HG02870 (cell line): Measurements from ENCODE around the gene POF1B.
"Not testable (repeated sequence)": the region's sequence is repeated elsewhere in the genome, so short reads cannot be mapped to it uniquely, and the experiment has no call there.

Experiments
- ATAC-seq: cut with Tn5 transposase; IDR thresholded peaks from one replicate; pipeline ENCODE4 v1.9.1; 2021; ENCODE audit warnings: mild to moderate bottlenecking, moderate library complexity; ENCODE audit not compliant: unreplicated experiment

Gene POF1B, protein sequence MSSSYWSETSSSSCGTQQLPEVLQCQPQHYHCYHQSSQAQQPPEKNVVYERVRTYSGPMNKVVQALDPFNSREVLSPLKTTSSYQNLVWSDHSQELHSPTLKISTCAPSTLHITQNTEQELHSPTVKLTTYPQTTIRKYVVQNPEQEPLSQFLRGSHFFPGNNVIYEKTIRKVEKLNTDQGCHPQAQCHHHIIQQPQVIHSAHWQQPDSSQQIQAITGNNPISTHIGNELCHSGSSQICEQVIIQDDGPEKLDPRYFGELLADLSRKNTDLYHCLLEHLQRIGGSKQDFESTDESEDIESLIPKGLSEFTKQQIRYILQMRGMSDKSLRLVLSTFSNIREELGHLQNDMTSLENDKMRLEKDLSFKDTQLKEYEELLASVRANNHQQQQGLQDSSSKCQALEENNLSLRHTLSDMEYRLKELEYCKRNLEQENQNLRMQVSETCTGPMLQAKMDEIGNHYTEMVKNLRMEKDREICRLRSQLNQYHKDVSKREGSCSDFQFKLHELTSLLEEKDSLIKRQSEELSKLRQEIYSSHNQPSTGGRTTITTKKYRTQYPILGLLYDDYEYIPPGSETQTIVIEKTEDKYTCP

DNA sequence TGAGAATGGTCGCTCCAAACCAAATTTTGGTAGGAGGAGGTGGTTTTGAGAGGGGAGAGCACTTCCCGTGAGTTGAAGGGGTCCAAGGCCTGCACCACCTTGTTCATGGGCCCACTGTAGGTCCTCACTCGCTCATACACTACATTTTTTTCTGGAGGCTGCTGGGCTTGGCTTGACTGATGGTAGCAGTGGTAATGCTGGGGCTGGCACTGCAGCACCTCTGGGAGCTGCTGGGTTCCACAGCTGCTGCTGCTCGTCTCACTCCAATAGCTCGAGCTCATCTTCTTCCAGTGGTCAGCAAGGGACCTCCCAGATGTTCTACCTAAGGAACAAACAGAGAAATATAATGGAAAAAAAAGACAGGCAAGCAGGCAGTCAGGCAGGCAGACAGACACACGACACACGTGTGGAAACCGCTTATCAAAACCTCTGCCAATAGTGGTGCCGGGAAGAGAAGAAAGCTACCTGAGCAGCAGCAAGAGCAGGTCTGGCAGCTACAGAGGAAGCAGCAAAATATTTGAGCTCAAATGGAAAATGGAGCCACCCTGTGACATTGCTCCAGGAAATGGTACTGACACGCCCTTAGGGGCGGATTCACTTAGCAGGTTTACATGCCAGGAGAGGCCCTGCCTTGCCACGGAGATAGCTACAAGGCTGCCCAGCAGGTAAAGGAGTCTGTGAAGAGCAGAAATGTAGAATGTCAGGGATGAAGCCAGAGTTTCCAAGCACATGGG, at the start of gene POF1B:
Gene POF1B (minus strand): TSS at position 492 of the 734 bp plus-strand sequence. CDS start 211 bp downstream, at position 281.
- ATAC-seq, result no peak

DNA sequence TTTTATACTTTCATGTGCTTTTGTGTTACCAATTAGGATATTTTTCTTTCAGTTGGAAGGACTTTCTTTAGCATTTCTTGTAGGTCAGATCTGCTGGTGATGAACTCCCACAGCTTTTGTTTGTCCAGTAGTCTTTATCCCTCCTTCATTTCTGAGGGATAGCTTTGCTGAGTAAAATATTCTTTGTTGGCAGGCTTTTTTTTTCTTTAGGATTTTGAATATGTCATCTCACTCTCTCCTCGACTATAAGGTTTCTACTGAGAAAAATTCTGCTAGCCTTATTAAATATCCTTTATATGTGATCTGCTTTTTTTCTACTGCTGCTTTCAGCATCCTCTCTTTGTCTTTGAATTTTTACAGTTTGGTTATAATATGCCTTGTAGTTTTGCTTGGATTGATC, 49.6 kb upstream of the POF1B start:
- no peak for ATAC-seq

DNA sequence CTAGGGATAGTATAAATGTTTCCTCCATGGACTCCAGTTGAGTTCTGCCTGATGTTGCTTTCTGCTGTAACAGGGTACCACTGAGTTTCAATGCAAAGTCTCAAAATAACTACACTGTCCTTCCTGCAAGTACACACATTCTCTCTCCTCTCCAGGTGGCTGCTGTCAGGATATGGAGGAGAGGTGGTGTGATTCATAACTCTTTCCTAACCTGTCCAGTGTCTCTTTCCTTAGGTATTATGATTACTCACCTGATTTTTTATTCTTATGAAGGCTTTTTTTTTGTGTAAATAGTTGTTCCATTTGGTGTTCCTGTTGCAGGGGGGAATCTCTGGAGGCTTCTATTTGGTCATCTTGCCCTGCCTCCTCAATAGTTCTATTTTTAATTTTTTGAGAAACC, 39.8 kb upstream of the POF1B start:
- no peak for ATAC-seq

DNA sequence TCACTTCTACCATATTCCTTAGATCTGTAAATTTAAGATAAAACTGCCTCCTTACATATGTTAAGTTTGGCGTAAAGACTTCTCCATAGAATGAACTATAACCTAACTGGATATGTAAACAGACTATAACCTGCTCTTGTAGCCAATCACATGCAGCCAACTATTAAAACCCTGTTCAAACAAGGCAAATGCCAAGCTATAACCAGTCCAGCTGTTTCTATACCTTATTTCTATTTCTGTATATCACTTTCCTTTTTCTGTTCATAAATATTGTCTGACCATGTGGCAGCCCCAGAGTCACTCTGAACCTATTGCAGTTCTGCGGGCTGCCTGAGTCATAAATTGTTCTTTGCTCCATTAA, 12.4 kb upstream of the POF1B start:
- ATAC-seq, result no peak

DNA sequence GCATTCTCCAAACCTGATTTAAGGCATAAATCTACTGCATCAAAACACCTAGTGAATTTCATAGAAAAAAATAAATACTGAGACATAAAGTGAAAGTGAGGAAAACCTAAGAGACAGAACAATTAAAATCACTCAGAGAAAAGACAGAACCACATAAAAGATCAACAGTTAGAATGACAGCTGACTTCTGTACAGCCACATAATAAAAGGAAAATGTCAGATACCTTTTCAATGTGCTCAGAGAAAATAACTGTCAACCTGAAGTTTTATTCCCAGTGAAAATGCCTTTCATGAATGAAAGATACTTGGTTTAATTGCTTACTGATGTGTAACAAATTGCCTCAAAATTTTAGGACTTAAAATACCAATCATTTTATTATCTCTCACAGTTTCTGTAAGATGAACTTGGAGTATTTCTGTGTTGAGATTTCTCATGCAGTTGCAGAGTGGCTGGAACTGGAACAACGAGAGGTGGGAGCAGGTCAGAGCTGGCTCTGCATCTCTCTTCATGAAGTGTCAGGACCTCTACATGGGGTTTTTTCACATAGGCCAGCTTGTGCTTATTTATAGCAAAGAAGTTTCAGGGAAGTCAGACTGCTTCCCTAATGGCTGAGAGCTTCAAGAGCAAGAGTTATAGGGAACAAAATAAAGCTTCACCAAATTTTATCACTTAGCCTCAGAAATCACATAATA, 11.9 kb upstream of the POF1B start:
- ATAC-seq, result no peak

DNA sequence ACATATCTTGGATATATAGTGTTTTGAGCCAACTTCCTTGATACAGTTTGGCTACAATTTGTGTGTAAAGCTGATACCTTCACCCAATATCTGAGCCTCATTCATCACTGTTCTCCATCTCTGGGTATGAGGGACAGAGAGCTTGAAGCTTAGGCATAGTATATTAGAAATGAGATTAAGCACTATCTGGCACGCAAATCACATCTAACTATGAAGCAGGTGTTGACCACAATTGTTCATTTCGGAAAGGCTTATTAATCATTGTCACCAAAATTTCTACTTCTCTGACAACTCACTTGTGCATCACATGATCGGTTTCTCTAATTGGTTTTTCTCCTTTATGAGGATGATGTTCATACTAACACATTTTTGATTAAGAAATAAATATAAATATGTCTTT, 2.1 kb upstream of the POF1B start:
- no peak for ATAC-seq

DNA sequence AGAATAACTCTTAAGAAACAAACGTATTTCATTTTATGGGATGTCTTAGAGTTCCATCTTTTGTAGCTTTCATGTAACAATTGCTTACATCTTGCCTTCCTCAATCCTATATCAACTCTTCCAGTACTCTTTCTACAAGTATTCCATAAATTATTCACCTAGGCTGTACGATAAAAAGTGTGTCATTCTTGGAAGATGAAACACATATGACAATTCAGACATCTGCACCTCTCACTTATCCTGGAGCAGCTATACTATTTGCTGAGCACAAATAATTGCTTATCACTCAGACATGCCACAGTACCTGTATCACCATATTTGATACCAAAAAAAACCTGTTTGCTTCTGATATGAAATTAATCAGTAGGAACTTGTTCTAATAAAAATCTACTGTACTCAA, 1.0 kb downstream of the POF1B start:
- no peak for ATAC-seq

DNA sequence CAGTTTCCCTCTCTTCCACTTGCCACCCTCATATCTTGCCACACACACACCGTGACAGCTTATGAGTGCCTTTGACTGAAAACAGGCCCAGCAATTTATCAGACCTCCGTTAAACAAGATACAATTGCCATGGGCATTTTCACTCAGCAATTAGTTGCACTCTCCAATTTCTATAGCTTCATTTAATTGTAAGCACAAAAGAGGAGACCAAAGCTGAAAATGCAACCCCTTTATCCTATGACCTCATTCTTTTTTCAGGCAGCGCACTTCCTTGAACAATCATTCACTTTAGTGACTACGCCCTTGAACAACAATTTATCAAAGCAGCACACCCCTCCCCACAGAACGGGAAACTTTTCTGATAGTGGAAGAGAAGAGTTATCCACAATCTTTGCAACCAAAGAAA, 4.1 kb downstream of the POF1B start:
- no peak for ATAC-seq

DNA sequence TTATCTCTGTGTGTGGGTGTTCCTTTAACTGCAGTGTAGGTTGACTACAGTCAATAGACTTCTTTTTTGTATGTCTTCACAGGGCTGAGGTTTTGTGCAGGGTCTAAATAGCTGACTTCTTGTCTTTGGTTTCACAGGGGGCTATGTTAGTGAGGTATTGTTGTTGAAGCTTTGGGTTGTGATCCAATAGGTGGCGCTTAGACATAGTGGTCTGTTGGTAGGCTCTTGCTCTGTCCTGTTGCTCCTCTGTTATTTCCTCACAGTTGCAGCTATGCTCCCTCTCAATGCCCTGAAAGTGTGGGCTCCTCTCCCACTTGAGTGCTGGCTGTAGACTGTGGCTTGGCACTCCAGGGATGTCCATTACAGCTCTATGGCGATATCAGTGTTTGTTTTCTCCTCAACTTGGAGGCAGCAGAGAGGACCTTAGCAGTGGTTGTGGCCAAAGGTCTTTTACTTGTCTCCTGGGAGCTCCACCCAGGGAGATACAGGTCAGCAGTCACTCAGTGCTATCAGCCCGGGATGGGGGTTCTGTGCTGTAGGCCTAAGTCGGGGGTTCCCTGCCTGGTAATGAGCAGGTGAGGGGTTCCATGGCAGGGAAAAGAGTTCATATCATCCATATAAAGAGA, 14.0 kb downstream of the POF1B start:
- ATAC-seq, result no peak

DNA sequence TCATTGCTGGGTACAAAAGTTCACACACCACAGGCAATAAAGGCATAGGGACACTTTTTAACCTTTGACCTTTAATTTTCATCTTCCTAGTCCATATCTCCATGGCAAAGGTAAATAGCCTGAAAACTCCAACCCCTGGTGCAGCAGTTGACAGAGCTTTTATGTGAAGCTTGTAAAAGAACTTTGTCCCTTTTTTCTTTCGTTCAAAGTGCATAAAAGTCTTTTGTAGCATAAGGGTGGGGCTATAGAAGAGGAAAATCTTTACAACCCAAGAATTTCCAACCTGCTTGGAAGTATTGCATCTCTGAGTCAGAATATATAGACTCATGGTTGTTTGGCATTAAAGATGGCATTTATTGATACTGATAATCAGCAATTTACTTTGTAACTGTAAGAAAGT, 20.4 kb downstream of the POF1B start:
- no peak for ATAC-seq

DNA sequence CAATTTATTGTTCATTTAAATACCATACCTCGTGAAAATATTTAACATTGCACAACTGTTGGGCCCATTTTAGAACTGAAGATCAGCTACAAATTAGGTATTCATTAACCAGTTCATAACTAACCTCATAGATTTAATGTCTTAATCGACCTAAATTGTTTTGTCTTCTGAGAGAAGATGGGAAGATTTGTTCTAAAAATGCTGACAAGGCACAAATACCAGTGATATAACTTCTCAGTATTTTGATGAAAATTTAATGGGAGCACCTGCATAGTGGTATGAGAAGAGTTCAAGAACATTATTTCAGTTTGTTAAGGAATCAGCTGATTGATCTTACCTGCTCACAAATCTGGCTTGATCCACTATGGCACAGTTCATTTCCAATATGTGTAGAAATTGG, 33.9 kb downstream of the POF1B start:
- no peak for ATAC-seq

DNA sequence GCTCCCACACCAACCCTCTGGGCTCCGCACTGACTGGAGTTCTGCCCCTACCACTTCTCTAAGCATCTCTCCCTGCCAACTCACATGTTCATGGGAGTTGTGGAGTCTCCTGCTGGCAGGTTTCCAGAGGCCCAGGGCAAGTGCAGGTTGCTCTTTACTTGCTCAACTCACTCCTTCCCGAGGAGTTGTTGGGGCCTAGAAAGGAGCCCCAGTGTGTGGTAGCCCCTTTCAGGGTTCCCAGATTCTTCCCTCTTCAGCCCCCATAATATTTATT, 52.5 kb downstream of the POF1B start:
- ATAC-seq, result no peak

DNA sequence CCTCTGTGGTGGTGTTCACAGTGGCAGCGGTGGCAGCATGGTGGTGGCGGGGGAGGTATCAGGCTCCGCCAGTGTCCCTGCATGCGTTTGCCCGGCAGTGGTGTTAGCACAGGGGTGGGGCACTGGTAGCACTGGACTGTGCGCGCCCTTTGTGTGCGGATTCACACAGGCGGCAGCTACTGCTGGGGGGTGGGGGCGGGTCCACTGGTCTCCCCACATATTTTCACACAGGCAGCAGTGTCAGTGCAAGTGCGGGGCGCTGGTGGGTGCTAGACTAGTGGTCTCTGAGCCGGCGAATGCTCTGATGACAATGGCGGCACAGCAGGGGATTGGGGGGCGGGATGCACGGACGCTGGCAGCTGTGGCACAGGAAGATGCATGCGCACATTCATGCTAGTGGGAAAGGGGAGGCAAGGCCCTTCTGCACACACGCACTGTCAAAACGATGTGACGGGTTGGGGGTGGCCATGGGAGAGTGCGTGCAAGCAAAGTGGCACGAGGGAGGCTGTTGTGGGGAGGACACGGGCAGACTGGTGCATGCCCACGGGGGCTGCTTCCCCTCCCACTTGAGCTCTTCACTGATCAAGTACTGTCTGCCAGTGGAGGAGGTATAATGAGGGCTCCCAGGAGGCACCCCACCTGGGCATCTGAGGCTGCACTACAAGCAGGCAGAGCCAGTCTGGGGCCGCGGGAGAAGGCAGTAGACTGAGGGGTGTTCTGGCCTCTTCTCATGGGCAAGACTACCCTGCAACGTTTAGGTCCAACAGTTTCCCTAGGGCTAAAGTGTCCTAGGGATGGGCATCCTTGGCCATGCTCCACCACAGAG, 53.0 kb downstream of the POF1B start:
- no peak for ATAC-seq

DNA sequence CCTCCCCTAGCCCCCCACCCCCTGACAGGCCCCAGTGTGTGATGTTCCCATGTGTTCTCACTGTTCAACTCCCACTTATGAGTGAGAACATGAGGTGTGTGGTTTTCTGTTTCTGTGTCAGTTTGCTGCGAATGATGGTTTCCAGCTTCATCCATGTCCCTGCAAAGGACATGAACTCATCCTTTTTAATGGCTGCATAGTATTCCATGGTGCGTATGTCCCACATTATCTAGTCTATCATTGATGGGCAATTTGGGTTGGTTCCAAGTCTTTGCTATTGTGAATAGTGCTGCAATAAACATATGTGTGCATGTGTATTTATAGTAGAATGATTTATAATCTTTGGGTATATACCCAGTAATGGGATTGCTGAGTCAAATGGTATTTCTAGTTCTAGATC, 68.1 kb downstream of the POF1B start:
- ATAC-seq, result not testable (repeated sequence)

DNA sequence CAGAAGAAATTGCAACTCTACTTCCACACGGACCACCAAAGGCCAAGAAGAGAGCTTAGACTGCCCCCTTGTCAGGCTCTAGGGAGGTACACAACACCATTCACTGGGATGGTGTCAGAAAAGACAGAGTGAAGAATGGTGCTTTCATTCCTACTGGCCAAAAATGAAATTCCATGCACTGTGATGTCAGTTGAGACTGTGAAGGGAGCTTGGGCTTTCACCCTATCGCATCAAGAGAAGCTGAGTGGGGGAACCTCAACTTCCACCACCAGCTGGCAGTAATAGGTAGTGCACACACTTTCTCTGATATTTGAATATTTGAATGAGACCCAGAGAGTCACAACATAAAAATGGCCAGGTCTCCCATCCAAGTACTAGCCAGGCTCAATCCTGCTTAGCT, 69.7 kb downstream of the POF1B start:
- no peak for ATAC-seq

DNA sequence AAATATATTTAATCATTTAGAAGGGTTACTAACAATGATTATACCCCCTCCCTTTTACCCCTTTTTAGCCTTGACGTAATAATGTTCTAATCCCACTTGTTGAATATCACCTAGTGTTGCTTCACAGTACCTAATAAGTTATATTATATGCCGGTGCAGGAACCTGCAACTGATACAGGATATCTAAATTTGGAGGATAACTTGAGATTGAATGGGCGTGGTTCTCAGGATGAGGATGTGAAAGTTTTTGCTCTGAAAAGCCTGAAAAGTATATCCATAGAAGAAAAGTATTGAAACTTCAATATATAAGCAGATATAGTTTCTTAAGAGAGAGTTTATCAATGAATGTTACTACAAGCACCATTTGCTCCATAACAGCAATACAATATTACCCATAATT, 75.9 kb downstream of the POF1B start:
- ATAC-seq, result peak; percentile 58

DNA sequence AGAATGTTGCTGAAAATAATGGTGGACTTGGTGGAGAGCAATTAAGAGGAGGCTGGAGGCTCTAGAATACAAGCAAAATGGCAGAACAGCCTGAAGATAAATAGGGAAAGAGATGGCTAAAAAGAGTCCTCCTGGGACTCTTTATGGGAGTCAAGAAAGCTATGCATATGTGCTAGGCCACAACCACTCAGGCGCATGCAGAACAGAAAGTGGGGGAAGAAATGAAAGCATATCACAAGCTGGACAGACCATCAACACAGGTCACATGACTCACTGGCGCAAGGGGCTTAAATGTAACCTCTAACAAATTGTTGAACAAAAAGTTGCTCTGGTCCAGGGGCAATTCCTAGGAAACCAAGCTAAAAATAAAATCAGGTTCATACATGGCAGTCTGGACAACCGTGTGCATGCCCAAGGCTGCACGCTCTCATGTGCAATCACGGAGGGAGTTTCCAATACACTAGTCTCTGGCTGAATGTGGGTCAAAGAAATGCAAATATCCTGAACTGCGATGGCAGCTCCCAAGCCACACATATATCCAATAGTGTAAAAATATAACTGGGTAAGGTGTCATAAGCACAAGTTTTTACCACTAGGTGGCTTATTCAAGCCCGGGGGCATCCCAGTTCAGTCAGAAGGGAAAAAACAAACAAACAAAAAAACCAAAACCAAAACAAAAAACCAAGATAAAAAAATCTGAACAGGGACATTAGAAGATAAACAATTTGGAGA, 90.3 kb downstream of the POF1B start:
- ATAC-seq, result no peak

DNA sequence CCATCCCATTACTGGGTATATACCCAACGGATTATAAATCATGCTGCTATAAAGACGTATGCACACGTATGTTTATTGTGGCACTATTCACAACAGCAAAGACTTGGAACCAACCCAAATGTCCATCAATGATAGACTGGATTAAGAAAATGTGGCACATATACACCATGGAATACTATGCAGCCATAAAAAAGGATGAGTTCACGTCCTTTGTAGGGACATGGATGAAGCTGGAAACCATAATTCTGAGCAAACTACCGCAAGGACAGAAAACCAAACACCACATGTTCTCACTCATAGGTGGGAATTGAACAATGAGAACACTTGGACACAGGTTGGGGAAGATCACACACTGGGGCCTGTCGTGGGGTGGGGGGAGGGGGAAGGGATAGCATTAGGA, 94.2 kb downstream of the POF1B start:
- not testable (repeated sequence) for ATAC-seq

DNA sequence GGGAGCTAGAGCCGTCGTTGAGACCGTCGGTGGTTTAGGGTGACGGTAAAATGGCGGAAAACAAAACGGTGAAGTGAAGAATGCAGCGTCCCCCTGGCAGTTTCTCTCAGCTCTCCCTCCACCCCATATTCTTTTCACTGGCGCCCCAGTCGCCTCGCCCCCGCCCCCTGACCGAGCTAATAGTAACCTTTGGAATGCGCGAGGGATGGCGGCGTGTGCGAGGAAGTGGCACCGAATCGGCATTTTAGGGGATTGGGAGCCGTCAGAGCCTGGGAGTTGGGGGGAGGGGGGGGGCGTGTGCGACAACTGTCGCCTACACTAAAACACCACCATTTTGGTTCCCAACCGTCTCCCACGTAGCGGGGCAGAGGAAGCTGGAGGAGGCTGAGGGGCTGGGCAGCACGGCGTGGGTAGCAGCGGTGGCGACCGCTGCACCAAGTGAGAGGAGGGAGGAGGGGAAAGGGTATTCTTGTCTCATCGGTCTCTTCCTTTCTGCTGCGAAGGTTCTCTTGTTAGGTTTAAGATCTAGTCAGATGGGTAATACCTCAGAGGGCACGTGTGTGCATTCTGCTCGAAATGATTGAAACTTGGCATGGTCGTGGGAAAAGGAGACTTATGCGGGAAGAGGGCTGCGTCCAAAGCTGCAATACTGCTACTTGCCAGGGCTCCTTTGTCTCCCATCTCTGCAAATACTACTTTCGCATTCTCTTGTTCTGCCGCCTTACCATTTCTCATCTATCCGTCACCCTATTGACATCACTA, 134.8 kb downstream of the POF1B start:
- no peak for ATAC-seq
